Stimulated activated CD4-positive, alpha-beta T cell treated with anti-CD3 and anti-CD28 coated beads, Interleukin-12 subunit alpha, Interleukin-12 subunit beta, amount 100 ng/mL, for 48 hours (primary cell): Measurements from ENCODE around the gene PTX4.

Source experiments
- DNase-seq, 3 donors: peaks; one replicate each; pipeline ENCODE4 v3.0.0-alpha.2; 2020; ENCODE audit warnings: low read depth in 2 of 3, low spot score in 1 of 3

Gene PTX4

GRCh38 chr16:1461146-1461545 is 27.6 kb downstream of the PTX4 start:
- DNase-seq, result no peak

- DNase-seq, result no peak
Measured at GRCh38 chr16:1460602-1461138, 28.1 kb downstream of the PTX4 start.

DNA sequence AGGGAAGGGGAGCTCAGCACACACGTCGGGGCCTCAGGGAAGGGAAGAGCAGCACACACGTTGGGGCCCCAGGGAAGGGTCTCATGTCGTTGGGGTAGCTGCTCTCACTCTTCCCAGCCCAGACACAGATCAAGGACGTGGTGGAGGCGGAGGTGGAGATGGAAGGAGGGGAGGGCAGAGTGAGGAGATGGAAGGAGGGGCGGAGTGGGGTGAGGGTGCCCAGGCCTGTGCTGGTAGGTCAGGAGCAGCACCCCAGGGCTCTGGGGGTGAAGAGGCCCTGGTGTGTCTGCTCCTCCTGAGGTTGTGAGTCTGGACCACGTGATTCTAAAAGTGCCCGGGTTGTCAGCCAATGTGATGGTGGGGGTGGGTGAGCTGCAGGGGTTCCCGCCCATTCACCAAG is 28.8 kb downstream of the PTX4 start:
- no peak for DNase-seq

DNA sequence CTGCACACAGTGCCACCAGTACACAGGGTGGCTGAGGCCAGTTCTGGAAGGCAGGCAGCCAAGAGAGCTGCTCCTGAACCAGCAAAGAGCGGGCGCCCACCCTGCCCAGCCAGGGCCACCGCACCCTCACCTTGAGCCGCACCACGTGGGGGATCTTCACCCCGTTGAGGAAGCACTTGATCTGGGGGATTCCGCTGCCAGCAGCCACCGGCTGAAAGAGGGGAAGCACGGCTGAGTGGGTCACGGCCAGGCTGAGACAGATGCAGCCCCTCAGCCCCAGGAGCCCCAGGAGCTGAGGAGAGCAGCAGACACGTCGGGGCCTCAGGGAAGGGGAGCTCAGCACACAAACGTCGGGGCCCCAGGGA is 29.8 kb downstream of the PTX4 start:
- no peak for DNase-seq

DNA sequence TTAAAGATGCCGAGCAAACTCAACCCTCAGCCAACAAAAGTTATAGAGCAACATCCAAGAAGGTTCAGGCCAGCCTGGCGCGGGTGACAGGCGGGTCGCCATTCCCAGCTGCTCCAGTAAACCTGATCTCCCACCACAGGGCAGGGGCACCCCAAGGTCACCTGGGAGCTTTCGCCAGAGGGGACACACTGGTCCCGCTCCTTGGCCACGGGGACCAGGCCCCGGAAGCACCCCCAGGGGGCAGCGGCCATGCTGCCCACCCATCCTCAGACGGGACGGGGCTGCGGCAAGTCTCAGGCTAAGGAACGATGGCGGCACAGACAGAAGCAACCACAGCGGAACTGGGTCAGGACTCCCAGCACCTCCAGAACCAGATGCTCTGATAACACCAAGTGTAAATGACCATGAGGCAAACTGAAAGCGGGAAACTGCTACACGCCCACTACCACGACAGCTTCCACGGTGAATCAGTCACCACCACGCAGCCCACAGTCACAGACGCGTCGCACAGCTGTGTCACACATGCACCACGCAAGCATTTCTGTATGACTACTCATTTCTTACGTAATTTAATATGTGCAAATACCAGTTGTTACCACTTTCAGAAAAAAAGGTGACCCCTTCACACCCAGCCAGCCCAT is 30.3 kb downstream of the PTX4 start:
- peak; percentile 5 to 33 (median 23) for DNase-seq

GRCh38 chr16:1457489-1458245 is 31.1 kb downstream of the PTX4 start:
- no peak for DNase-seq

DNA sequence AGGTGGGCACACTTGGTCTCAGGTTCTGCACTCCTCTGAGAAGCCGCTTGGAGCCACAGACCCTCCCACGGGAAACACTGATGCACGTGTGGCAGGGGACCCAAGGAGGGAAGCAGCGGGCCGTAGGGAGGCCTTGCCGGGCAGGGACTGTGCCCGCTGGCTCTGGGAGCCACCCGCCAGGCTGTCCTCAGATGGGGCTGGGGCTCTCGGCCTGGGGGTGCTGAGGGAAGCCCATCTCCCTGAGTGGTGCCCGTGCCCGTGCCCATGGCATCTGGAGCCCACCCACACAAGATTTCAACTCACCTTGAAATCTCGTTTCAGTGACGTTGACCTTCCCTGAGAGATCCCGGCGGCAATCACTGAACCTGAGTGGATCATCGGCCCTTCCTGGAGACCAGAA is 31.8 kb downstream of the PTX4 start:
- DNase-seq, result no peak

DNA sequence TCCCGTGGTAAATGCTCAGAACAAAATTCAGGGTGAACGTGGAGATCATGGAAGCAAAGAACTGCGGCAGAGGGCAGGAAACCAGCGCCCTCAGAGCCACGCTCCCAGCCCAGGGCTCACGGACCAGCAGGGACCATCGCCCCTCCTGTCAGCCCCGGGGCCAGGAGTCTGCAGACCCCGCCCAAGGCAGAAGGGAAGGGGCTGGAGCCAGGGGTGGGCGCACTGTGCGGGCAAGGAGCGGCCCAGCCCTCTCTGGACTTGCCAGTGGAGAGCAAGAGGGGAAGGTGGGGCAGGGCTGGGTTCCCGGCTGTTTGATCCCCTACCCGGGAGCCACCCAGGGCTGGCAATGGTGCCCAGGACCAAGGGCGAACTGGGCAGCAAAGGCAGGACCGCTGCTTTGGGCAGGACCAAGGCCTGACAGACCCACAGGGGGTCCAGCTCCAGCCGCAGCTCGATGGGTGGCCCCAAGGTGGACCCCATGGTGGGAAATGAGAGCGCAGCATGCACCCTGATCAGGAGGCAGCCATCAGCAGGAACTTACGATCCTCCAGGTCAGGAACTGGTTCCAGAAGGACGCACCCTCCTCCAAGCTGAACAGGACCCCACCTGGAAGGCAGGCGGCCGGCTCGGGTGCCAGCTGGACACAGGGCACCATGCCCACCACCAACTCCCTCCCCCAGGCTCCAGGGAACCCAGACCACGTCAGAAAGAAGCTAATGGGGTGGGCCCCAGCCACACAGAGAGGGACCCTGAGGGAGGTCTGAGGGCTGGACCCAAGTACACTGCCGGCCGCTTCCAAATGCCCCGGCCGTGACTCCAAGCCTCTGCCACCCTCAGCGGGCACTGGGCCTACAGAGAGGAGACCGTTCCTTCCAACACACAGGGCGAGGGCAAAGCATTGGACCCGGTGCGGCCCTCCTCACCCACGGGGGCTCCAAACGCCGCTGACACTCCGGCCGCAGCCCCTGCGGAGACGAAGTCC is 33.3 kb downstream of the PTX4 start:
- DNase-seq, result no peak

DNA sequence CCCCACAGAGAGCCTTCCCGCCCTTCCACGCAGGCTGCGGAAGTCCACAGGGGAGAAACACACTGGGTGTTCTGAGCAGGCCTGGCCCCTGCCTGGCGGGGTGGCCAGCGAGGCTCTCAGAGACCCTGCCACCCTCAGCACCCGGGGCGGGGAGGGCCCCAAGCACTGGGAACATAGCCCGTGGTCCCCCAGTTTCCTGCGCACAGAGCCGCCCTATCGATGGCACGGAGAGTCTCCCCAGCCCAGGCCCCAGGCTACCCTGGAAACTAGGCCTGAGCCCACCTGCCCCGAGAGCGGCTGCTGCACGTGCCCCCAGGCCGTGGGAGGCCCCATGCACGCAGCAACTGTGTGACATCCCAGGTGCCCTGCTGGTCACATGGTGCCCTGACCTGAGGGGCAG is 34.2 kb downstream of the PTX4 start:
- no peak for DNase-seq

- no peak for DNase-seq
Measured at GRCh38 chr16:1453316-1453715, 35.4 kb downstream of the PTX4 start.

- no peak for DNase-seq
Measured at GRCh38 chr16:1452530-1452929, 36.2 kb downstream of the PTX4 start.

- DNase-seq, result no peak
Measured at GRCh38 chr16:1451702-1452392, 36.9 kb downstream of the PTX4 start.

GRCh38 chr16:1450841-1451240 is 37.9 kb downstream of the PTX4 start:
- no peak for DNase-seq

- DNase-seq, result no peak
Measured at GRCh38 chr16:1450218-1450617, 38.5 kb downstream of the PTX4 start.

GRCh38 chr16:1449201-1449788 is 39.4 kb downstream of the PTX4 start:
- DNase-seq, result no peak

GRCh38 chr16:1448536-1449116 is 40.1 kb downstream of the PTX4 start:
- no peak for DNase-seq

- no peak for DNase-seq
Measured at GRCh38 chr16:1447965-1448364, 40.8 kb downstream of the PTX4 start.

- no peak for DNase-seq
Measured at GRCh38 chr16:1446296-1447080, 42.3 kb downstream of the PTX4 start.

GRCh38 chr16:1445518-1446203 is 43.1 kb downstream of the PTX4 start:
- DNase-seq, result no peak
